Uterus (tissue), 2 donors: ENCODE results near the gene MACROH2A2.

Source experiments
- CTCF ChIP-seq, 4 experiments: fragments of 200-600 bp in 2 of 4; fragments of 450-650 bp in 2 of 4; sonication (generic) in 2 of 4; IDR thresholded peaks; one replicate each; pipeline ENCODE4 v1.5.1; 2016 to 2019; ENCODE audit warnings: antibody characterized with exemption in 4 of 4, mild to moderate bottlenecking in 2 of 4, moderate library complexity in 1 of 4
- POLR2A ChIP-seq, 2 donors: fragments of 450-650 bp; IDR thresholded peaks; one replicate each; pipeline ENCODE4 v1.6.1; 2016; ENCODE audit warnings: antibody characterized with exemption in 2 of 2, mild to moderate bottlenecking in 1 of 2, moderate library complexity in 1 of 2

GRCh38 chr10:70094250-70094649, 41.6 kb downstream of the MACROH2A2 start:
- TF ChIP-seq CTCF (IDR thresholded peaks at IDR 0.05), result no peak
- no peak for TF ChIP-seq POLR2A (IDR thresholded peaks at IDR 0.05)
